ENCODE data around the gene RASGRP1. TPM values are rescaled to one million over a fixed set of nuclear protein-coding genes. Genes with fewer than 3 reads are reported as not detected.

The RASGRP1 gene
- total RNA-seq, 1 experiment from 2014 or later, result 0.85 TPM

DNA sequence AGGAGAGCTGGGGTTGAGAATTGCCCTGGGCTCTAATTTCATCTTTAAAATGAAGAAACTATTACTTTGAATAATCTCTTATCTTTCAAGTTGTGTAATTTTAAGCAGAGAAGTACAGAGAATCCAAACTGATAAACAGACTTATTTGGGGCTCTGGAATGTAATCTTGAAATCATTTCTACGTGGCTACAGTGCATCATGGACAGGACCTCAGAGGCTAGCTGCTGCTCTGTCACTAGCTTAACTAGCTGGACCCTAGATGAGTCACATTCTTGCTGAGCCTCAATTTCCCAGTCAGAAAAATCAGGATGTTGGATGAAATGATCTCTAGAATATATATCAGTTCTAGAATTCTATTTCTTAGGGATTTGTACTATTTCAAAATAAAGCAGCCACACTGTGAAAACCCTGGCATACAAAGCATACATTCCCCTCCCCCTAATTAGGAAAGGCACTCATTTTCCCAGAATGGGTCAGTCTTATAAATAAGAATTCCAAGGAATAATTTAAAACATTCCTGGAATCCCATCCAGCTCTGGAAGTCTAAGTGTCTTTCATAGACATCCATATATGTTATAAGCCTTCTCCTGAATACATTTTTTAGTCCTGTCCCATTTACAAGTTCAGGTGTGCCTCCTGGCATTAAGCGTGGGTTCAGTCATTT lies 47.2 kb downstream of the RASGRP1 start:
- Histone ChIP-seq H4K5ac (ENCODE audit: insufficient read length, low read depth, low read length) (no peak overlapping the region), H3K23ac (ENCODE audit: insufficient read length, low read depth, low read length) (no peak overlapping the region), H2BK5ac (ENCODE audit: insufficient read length, low read length) (no peak overlapping the region), H3K56ac (ENCODE audit: insufficient read length, low read depth, low read length) (no peak overlapping the region), H3K79me2 (ENCODE audit: insufficient read depth, low read length) (no peaks in the 10 kb centered on the region), H3K79me1 (ENCODE audit: insufficient read depth, low read depth, low read length, poor library complexity, severe bottlenecking) (no peaks in the 10 kb centered on the region), H2BK15ac (ENCODE audit: low read depth, low read length) (no peak overlapping the region), H3T11ph (ENCODE audit: low read length) (no peak overlapping the region), H2BK12ac (ENCODE audit: insufficient read length, low read depth, low read length) (no peak overlapping the region), H3K27me3 (ENCODE audit: insufficient read depth, low read length) (no peaks in the 10 kb centered on the region), H3K27ac (ENCODE audit: insufficient read length, low read depth, low read length) (no peak overlapping the region), H3K9me3 (ENCODE audit: control insufficient read depth, low read depth, low read length) (no peaks in the 10 kb centered on the region), H3K9ac (ENCODE audit: extremely low read depth, insufficient read length, low read length) (no peak overlapping the region), H3K4me1 (ENCODE audit: insufficient read depth, low read length) (peaks cover 14% of the 10 kb centered on the region; the same call in 1 of the 2 replicates), H2BK20ac (ENCODE audit: low read depth, low read length, poor library complexity, severe bottlenecking) (no peak overlapping the region), H3K18ac (ENCODE audit: insufficient read length, low read depth, low read length) (no peak overlapping the region), H2BK120ac (ENCODE audit: low read depth, low read length, poor library complexity, severe bottlenecking) (no peak overlapping the region), H2AK5ac (ENCODE audit: insufficient read length, low read length) (no peak overlapping the region), H3K4ac (ENCODE audit: low read depth, low read length) (no peak overlapping the region), H3K4me2 (ENCODE audit: insufficient read depth, insufficient read length, low read length) (no peak overlapping the region), H4K91ac (ENCODE audit: insufficient read length, low read depth, low read length) (no peak overlapping the region), H4K8ac (replicated peaks; ENCODE audit: insufficient read length, low read depth, low read length) (no peak overlapping the region), H3K14ac (ENCODE audit: insufficient read depth, low read length) (no peak overlapping the region), H3K23me2 (ENCODE audit: insufficient read length, low read depth, low read length, poor library complexity, severe bottlenecking) (no peaks in the 10 kb centered on the region), H4K20me1 (ENCODE audit: control insufficient read depth, insufficient read depth, insufficient read length) (no peaks in the 10 kb centered on the region), H2AFZ (ENCODE audit: low read length) (no peak overlapping the region)
- Mint-ChIP-seq H3K36me3 (ENCODE audit: insufficient read depth in 1 of 3, low read depth in 3 of 3) (no peaks in the 10 kb centered on the region), H3K27me3 (ENCODE audit: low read depth) (no peaks in the 10 kb centered on the region), H3K27ac (no peak overlapping the region), H3K4me1 (peaks cover 32 to 33% of the 10 kb centered on the region in 2 experiments), H3K9me3 (no peaks in the 10 kb centered on the region), H3K4me3 (no peak overlapping the region)
- WGBS (ENCODE audit: extremely low coverage, insufficient read length, low lambda C conversion rate), result no CpG with 5 or more reads among the region's 2 CpGs
- TF ChIP-seq, protein P1, sequence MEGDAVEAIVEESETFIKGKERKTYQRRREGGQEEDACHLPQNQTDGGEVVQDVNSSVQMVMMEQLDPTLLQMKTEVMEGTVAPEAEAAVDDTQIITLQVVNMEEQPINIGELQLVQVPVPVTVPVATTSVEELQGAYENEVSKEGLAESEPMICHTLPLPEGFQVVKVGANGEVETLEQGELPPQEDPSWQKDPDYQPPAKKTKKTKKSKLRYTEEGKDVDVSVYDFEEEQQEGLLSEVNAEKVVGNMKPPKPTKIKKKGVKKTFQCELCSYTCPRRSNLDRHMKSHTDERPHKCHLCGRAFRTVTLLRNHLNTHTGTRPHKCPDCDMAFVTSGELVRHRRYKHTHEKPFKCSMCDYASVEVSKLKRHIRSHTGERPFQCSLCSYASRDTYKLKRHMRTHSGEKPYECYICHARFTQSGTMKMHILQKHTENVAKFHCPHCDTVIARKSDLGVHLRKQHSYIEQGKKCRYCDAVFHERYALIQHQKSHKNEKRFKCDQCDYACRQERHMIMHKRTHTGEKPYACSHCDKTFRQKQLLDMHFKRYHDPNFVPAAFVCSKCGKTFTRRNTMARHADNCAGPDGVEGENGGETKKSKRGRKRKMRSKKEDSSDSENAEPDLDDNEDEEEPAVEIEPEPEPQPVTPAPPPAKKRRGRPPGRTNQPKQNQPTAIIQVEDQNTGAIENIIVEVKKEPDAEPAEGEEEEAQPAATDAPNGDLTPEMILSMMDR (conservative IDR thresholded peaks at IDR 0.05), result no peak
- no peak for DNase-seq
